ENCODE data around the gene GALNT17.

The GALNT17 gene

DNA sequence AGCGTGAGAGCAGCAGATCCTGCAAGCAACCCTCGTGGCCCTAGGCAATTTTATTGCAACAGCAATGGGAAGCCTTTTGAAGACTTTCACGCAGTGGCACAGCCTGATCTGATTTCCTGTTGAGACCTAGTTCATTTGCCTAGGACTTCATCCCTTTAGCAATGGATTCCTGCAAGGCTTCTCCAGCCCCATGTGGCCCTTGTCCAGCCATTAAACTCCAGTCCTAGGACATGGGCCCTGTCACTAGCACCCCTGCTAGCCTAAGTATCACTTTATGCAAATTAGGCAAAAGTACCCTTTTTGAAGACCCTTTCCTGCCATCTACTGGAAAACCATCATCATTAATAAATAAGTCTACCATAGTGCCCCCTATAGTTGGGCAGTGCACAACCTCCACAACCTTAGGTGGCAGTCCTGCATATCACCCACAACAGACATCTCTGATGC lies 379.4 kb downstream of the GALNT17 start:
- DNase-seq, result no peak

DNA sequence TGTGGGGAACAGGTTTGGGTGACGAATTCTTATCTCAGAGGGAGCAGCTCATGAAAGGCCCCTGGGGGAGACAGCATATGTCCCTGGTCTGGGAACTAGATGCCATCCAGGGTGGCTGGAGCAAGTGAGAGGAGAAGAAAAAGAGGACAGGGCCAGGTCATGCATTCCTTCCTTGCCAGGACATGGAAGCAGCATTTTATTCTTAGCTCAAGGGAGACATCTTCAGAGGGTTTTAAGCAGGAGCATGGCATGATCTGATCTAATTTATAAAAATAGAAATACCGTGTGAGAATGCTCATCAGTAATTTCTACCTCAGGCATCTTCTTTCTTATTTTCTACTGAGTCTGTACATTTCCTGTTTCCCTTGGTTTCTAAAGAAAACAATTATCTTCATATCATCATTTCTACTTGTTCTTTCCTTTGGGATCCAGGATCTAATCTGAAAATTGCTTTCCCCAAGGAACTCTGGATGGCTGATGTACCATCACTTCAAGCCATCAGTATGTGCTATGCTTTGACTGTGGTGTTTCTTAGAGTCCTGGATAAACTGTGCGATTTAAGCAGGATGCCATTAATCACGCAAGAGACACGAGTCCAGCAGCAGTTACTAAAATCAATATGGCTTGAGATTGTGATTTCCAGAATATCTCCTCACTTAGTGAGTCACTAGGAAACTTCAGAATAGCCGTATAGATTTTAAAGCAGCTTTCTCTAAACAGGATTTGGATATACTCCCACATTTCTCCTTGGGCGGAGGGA lies 386.2 kb downstream of the GALNT17 start:
- no peak for DNase-seq

DNA sequence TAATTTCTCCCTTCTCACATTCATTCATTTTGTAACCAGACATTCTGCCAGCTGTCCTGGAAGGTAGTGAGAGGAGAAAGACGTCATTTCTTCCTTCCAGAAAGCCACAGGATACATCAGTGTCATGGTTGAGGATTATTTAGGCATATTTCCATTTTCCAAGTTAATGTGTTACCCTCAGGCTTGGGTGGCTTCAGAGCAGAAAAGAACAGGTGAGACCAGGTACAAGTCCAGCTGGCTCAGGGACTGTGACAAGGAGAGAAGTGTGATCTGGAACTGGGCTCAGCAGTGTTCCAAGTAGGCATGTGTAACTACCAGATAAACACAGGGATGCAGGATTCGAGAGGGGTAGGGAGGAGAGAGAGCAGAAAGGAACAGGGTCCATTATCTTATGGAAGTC lies 386.9 kb downstream of the GALNT17 start:
- no peak for DNase-seq

DNA sequence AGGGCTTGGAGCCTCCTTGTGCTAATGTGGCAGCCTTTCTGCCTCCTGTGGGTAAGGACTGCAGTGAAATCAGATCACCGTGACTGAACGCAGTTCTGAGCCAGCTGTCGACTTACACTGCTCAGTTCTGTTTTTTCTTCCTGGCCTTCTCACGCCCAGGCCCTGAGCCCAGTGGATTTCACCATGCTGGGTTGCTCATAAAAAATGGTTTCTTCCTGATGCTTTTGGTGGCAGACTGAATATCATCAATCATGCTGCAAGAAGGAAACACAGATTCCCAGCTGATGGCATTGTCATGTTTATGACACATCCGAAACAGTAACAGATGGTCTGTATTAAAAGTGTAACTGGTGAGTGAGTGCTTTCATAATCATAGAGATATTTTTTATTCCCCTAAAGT lies 389.6 kb downstream of the GALNT17 start:
- no peak for DNase-seq

DNA sequence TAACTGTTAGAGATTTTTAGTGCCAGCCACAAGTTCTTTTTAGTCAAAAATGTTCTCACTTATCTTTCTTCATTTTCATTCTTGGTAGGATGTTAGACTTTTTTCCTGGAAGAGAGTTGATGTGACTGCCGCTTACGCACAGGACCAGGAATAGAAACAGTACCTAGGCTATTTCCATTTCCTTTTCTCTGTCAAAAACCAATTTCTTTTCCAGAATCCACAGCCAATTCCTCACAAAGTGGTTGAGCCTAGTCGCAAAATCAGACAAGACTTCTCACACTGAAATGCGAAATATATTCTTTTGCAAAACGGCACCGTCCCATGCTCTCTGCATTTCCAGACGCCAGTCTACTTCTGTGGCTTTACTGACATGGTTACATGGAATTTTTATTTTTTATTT lies 394.2 kb downstream of the GALNT17 start:
- DNase-seq, result no peak

DNA sequence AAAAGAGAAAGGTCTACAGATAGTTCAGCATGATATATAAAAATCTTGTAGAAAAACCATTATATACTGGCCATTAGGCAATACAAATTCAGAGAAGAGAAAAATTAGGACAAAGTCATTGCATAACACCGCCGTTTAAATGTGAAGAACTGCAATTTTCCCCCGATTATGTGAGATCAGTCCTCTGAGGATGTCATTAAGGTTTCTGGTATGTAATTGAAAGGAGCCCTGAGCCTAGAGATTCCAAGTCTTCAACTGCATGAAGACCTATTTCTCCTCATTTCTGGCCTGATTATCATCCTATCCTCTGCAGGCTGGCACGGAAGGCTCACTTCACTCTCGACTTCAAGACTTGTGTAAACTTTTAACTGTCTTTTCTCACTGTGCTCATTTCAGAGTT lies 395.3 kb downstream of the GALNT17 start:
- no peak for DNase-seq

DNA sequence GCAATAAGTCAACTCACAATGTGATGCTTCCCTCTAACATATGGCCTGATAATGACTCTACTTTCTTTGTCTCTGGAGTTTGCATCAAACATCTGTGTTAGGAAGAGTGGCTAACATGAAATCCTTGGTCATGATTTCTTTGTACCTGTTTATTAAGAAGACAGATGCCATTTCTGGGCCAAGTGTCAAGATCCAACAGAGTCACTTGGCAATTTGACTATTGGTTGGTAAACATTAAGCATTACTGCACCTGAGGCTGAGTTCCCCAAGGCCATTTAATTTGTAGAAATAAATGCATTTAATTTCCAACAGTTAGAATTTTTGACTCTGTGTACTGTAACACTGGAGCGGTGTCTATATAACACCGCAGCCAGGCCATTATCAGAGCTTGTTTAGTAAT lies 403.7 kb downstream of the GALNT17 start:
- no peak for DNase-seq

DNA sequence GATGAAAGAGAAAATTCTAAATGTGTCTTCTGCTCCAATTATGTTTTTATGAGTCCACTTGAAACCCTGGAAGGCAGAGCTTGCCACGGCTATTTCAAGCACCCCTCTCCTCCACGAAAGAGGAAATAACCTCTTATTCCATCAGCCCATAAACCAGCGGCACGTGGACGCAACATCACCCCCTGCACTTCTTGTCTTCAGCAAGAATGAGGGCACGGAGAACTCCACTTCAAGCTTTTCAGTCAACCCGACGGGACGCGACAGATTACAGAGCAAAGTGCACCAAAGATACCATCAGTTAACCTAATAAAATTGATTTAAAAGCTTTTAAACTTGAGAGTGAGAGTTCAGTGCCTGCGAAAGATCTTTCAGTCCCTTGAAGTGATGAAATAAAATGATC lies 406.3 kb downstream of the GALNT17 start:
- no peak for DNase-seq

DNA sequence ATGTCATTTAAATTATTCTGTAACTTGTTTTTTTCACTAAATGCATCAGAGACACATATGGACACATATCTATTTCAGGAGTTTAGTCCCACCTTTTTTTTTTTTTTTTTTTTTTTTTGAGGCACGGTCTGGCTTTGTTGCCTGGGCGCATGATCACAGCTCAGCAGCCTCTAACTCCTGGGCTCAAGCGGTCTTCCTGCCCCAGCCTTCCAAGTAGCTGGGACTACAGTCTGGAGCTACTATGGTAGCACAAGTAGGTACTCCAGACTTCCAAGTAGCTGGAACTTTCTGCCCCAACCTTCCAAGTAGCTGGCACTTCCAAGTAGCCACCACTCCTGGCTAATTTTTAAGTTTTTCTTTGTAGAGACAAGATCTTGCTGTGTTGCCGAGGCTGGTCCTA lies 407.7 kb downstream of the GALNT17 start:
- DNase-seq, result no peak

DNA sequence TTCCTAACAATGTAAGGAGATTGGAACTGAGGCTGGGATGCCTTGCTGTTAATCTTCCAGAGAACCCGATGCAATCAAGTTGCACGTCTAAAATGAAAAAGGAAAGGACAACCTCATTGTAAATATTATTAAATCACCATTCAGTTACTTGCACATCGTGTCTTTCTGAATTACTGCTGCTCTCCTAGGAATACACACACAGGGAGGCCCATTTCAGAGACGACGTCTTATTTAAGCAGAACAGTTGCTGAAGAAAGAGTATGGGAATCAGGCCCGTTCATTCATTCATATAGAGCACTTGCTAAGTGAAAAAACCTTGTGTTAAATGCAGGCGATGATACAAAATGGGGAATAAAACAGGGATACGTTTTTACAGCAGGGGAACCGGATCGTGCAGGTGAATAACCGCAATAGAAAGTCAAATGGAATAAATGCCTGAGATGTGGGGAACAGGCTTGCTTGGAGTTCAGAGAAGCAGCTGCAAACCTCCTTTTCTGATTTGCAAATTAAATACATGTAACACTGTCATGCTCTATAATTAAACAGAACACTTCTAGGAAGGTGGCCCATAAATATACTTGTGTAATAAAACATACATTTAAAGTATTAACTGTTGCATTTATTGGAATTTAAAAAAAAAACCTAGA lies 409.9 kb downstream of the GALNT17 start:
- no peak for DNase-seq

DNA sequence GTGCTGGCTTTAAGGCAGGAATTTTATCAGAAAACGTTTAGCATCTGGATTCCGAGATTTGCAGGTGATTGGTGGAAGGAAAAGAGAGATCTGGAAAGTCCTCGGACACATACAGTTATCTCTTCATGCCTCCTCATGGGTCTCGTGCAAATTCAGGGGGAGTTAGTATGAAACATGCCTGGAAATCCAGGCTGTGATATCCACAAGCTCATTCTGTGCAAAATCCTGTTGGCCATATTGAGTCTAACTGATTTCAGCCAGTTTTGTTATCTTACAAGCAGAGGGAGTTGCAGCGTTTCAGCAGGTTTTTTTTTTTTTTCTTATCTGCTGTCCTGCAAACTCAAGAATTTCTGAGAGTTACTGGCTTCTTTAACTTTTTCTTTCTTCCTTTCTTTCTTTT lies 411.5 kb downstream of the GALNT17 start:
- DNase-seq, result no peak

DNA sequence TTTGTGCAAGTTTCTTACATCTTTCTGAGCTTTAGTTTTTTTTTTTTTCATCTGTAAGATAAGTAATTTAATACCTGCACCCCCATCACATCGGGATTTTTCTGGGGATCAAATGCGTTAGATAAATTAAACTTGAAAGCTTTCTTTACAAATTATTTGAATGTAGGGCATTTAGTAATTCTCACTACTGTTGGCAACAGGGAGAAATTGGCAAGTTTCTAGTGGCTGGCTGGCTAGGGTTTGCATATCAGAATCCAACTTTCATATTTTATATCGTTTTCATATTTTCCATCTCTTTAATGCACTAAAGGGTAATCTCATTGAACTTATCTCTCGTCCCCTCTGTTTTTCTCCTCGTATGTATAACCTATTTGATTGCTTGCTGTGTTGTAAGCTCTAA lies 412.9 kb downstream of the GALNT17 start:
- DNase-seq, result no peak

DNA sequence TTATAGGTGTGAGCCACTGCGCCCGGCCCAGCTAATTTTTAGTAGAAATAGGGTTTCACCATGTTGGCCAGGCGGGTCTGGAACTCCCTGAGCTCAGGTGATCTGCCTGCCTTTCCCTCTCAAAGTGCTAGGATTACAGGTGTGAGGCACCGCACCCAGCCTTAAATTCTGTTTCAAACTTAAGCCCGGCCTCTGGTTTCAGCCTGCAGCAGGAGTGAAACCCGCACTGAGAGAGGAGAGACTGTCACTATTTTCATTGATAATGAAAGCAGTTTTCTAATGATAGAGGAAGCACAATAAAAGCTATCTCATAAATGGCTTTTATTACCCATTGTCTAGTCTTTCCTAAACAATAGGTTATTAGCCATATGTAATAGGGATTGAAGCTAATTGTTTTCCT lies 415.5 kb downstream of the GALNT17 start:
- DNase-seq, result no peak

DNA sequence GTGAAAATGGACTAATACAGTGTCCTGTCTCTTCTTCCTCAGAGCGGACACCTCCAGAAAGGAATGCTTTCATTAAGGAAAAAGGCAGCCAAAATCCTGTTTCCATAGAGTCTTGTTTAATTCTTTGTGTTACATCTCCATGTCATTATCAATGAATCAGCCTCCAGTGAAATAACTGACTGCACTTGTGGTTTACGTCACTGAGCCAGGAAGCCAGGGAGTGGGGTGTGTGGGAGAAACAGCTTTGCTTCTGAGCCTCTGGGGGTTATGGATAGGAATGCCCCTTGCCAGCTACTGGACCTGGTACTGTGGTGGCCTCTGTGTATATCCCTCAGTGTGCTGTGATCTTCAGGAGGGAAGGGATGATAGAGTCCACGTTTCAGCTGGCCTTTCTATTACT lies 416.8 kb downstream of the GALNT17 start:
- DNase-seq, result no peak

DNA sequence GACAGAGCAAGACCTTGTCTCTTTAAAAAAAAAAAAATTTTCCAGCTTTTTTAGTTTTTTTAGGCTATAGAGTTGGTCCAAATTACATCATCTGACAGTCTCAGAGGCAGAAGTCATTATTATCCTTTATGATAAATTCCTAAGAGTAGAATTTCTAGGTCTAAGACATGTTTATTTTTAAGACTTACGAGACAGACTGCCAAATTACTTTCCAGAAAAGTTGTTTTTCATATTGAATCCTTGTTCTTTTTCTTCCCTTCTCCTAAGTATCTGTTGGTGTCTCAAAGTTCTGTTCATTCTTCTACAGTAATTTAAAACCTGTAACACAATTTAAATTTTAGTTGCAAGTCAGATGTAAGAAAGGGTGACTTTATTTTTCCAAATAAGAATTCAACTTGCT lies 421.4 kb downstream of the GALNT17 start:
- DNase-seq, result no peak

DNA sequence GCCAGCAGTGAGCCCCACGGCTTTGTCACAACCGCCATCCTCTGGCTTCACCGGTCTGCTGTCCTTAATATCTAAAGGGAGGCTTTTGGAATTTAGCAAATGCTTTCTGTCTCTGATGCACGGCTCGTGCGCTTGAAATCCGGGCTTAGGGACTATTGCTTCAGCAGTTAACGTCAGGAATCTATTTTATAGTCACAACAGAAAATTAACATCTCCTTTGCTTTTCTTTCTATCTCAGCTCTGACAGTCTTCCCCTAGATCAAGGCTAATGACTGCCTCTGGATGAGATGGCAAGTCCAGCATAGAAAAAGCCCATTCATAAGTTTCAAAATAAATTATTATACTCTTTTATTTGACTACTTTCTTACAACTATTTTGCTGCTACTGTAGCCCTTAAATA lies 423.8 kb downstream of the GALNT17 start:
- no peak for DNase-seq

DNA sequence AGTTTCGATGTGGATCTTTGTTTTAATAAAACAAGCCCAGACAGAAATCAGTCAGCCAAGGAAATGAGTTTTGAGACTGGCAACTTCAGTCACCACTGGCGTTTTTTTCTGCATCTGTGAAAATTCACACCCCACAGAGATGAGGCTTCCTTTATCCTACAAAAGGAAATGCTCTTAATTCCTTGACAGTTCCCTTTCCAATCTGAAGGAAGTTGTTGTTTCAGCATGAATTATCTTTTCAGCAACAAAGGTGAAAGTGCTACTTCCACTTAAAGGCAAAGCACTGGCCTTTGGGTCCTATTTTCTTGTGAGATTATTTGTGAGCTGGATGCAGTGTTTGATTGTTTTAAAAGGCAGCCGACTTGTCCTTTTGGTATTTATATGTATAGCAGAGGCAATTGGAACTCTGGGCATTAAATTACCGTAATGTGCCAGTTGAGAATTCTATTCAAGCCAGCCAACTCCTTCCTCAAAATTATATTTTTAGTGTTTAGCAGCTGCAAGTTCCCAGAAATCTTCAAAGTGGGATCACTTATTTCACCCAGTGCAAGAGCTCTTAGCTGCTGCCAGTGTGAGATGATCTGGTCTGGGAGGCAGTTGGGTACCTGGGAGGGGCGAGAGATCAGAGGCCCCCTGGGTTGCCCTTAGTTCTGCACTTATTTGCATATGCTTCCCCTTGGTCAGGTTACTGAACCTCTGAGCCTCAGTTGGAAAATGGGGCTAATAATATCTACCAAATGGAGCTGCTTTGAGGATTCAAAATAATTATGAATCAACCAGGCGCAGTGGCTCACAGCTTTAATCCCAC lies 427.1 kb downstream of the GALNT17 start:
- no peak for DNase-seq

DNA sequence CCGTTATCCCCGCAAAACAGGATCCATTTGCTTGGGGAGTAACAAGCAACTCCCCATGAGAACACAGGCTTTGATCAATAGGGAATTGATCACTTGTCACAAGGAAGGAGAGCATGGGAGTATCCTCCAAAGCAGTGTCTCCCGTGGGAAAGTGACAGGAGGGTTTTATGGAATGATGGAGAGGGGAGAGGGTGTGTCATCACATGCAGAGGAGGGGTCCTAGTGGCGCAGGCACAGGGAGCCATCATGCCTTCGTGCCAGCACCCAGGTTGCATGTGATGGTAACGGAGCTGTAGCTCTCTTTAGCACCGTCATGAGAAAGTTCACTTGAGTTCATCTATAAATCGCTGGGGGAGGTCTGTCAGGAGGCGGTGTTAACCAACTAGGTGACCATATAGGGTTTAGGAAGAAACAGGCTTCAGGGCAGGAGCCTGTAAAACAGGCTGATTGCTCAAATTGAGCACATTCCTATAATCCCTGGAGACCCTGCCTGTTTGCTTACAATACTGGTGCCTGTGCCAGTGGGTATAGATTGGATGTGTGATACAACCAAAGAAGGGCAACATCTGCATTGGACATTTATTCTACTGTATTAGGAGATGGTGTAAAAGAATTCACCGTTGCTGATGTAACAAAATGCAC lies 428.5 kb downstream of the GALNT17 start:
- no peak for DNase-seq

DNA sequence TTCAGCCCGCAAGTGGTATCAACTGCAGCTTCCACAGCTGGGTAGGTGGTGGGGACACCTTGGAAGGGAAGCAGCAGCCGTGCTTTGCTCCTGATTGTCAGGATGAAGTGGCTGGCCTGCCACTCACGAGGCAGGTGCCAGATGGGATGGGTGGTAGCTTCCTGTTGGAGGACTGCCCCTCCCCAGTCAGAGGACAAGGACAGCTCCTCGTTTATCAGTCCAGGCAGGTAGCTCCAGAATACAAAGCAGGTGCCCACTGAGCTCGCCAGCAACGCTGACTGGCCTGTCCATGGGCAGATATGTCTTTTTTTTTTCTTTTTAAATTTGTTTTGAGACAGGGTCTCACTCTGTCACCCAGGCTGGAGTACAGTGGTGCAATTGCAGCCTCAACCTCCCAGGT lies 431.3 kb downstream of the GALNT17 start:
- DNase-seq, result no peak

DNA sequence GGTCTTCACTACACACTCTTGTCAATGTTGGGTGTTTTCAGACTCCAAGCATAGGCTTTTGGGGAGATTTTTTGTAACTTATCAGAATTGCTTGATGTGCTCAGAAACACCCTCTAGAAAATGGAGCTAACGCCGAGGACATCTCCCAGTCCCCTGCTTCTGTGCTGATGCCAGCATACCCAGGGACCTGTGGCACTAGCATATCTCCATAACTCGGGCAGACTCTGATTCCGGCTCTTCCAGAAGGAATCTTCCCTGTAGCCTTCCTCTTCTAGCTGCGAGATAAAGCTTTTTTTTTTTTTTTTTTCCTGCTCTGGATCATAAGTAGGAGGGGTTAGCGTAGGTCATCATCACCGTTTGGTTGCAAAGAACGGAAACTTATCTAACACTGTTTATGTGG lies 434.4 kb downstream of the GALNT17 start:
- no peak for DNase-seq

DNA sequence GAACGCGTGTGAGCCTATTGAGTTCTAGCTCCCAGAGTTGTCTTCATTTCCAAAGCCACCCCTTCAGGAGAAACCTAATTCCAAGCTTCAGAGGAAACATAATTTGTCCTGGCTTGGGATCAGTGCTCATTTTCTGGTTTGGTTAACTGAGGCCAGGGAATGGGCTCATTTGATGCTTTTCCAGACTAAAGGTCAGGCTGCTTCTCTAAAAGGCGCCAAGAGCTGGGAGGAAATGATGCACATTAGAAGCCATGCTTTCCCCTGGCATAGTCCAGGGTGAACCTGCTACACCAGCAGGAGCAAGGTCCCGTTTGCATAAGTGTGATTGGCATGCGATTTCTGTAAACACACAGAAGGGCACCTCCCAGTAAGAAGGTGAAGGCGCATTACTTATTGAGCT lies 435.0 kb downstream of the GALNT17 start:
- DNase-seq, result no peak

DNA sequence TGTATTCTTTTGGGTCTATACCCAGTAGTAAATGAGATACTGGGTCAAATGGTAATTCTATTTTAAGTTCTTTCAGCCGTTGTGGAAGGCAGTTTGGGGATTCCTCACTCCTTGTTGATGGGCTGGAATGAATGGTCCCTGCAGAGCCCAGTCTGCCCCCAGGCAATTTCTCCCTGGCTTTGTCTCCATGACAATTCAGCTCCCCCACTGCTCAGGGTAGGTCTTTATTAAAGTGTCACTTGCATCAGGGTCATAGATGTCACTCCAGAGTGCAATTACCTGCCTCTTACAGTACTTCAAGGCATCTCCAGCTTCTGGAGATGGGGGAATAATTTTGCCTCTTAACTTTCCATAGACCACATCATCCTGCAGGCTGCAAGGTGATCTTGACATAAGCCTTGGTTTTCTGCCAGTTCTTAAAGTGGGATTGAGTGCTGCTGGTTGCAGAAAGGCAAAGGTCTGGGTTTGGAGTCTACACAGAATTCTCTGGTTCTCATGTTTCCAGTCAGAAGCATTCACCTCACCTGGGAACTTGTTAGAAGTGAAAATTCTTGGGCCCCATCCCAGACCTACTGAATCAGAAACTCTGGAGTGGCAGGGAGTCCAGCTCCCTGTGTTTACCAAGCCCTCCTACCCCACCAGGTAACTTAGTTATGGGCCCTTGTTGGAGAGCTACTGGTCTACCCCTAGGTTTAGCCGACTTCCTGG lies 442.4 kb downstream of the GALNT17 start:
- DNase-seq, result no peak

DNA sequence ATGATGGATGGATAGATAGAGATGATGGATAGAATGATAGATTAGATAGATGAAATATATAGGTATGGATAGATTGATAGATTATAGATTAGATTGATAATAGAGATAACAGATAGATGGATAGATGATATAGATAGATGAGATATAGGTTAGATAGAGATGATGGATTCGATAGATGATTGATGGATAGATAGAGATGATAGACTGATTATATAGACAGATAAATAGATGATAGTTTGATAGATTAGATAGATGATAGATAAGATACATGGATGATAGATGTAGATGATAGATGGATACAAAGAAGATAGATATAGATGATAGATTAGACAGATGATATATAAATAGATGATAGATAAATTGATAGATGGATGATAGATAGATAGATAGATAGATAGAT lies 448.1 kb downstream of the GALNT17 start:
- DNase-seq, result no peak

Measured in activated effector memory CD4-positive, alpha-beta T cell treated with Interleukin-2 at 50 U/mL for 16 hours (primary cell).